NCI-H2107 (cell line): ENCODE data around the gene YARS1.

Experiments
- DNase-seq: peaks from one replicate; lab custom pipeline; 2025; lab: John Stamatoyannopoulos, UW

Gene YARS1

DNA sequence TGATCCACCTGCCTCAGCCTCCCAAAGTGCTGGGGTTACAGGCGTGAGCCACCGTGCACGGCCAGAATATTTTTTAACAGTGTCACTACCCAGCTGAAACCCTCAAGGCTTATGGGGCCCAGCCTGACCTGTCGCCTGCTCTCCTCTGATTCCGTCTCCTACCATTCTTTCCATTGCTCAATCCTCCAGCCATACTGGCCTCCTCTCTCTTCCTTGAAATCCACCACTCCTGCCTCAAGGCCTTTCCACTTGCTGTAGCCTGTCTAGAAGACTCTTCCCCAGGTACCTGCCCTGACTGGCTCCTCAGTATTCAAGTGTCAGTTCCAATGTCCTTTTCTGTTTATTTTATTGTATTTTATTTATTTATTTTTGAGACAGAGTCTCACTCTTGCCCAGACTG, 53.9 kb downstream of the YARS1 start:
- DNase-seq, result no peak

DNA sequence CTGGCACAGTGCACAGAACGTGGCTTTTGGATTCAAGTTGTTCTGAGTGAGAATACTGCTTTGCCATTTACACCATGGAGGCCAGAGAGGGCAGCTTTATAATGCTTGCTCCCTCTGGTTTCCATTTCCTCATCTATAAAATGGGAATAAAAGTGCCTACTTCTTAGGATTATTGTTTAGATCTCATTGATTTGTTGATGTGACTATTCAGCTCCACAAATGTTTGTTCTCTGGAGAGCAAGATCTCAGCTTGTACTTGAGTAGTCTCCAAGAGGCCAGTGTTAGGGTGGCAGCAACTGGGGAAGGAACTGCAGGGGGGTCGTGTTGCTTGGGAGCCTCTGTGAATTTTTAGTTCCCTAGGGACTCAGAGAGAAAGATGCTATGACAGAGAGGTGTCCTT, 55.2 kb downstream of the YARS1 start:
- DNase-seq, result no peak

DNA sequence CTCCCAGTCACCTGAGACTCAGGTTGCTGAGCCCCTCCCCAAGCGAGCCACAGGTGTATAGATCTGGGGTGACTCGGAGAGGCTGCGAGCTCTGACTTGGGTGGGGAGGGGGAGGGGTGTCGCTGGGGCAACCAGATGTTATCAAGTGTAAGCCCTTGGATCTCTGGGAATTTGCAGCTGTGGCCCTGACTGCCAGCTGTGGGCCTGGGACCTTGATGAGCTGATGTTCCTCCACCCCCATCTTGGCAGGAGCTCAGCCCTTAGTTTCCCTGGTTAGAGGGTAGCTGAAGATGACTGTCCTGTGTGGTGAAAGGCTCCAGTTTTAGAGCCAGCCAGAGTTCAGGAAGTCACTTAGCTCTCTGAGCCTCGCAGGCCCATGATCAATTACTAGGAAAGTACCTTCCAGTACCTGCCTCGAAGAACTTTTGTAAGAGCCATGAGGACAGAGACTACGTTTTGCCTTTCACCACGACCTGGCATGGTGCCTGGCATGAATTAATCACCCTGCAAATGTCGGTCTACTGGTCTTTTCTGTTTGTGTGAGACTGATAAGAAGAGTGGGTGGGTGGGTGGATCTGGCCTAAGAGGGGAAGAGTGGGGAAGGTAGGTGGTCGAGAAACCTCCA, 55.8 kb downstream of the YARS1 start:
- no peak for DNase-seq

DNA sequence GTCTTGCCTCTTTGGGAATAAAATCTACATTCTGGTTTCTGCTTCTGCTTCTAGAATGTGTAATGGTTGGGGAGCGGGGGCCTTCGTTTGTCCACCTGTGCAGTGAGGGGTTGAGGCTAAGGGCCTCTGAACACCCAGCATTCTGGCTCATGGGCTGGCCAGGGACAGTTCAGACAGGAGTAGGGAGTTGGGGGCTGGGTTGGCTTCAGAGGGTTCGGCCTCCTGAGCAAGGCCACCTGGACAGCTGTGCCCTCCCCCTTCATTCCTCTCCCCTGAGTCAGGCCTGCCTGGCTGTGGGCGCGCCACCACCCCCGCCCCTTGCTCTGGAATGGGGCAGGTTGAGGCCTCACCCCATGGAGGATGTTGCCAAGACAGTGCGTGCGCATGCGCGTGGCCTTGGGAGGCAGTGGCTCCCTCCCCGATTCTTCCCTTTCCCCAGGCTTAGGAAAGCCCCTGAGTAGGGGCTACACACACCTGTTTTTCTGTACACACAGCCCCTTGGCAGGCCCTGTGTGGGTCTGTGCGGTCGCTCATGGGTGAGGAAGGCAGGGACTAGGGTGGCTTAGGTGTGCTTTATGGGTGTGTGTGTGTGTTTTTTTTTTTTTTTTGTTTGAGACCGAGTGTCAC, 57.0 kb downstream of the YARS1 start:
- DNase-seq, result no peak

DNA sequence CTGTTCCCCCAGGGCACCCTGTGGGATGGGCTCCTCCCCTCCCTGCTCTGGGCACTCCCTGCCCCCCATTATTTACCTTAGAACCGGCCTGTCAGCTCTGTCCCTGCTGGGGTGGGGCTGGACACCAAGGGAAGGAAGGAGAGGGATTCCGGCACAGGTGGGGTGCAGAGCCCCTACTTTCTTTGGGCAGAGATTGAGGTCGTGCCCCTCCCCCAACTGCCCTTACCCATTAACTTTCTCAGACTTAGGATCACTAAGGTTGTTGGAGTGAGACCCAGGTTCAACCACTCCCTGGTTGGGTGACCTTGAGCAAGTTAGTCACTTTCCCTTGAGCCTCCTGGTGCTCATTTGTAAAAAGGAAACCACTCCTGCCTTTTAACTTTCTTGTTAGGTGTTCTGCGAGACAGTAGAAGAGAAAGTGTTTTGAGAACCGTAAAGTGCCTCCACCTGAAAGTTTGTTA, 57.6 kb downstream of the YARS1 start:
- no peak for DNase-seq

DNA sequence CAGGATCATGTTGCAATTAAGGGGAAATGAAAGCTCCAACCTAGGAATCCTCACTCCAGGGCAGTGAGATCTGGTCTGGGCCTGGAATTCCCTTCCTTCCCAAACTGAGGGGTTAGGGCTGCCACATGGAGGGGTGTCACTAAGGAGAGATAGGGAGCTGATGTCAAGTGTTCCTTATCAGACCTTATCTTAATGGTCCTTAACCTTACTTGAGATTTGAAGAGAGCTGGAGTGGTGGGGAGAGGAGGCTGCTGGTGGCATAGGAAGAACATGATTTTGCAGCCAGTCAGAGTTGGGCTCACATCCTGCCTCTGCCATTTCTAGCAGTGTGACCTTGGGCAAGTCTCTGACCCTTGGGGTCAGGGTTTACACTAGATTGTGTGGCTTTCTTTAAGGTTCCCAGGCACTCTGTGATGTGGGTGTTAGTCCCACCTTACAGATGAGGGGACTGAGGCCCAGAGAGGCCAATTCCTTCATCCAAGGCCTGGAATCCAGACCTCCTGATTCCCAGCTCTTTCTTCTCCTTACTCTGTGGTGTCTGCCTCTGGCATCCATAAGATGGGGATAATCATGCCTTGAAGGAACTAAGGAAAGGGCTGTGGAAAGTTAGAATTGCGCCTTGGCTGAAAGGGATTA, 58.2 kb downstream of the YARS1 start:
- DNase-seq, result no peak

DNA sequence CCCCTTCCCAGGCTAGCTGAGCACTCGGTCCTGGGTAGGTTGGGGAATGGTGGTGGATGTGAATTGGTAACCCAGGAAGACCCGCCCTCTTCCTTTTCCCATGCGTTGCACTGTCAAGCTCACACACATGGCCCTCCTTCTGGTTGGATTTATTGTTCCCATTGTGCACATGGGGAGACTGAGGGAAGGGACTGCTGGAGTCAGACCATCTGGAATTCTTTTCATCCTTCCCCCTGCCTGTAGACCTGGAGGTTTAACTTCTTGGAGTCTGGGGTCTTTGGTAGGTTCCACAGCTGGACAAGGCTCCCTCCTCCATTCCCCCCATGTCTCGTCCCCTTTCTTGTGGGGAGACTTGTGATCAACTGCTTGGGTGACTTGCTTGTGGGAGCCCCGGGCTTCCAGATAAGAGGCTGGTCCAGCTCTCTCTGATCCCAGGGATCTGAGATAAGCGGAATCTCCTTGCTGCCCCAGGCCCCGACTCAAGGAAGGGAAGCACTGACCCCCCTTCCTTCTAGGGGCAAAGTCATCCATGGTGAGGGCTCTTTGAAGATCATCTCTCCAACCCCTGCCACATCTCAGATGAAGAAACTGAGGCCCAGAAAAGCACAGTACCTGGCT, 58.9 kb downstream of the YARS1 start:
- no peak for DNase-seq

DNA sequence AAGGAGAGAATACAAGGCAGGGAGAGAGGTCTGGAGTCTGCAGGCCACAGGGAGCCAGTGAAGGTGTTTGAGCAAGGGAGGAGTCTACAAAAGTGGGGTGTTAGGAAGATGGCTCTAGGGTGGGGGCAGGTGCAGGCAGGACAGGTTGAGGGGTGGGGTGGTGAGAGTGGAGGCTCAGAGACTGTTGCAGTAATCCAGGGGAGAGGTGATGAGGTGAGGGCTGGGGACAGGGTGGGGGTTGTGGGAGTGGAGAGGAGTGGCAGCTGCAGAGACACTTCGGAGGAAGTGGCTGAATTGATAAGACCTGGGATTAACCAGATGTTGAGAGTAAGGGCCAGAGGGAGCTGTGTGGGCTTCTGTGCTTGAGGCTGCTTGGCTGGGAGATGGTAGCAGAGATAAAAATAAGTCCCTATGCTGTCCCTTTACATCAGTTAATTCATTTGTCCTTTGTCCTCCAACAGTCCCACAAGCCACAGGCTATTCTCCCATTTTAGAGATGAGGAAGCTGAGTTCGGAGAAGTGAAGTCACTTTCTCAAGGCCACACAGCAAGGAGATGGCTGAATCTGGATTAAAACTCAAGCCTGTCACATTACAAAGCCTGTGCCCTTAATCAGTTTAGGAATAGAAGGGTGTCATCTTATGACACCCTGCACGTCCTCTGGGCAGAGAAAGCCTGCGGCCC, 59.8 kb downstream of the YARS1 start:
- no peak for DNase-seq

DNA sequence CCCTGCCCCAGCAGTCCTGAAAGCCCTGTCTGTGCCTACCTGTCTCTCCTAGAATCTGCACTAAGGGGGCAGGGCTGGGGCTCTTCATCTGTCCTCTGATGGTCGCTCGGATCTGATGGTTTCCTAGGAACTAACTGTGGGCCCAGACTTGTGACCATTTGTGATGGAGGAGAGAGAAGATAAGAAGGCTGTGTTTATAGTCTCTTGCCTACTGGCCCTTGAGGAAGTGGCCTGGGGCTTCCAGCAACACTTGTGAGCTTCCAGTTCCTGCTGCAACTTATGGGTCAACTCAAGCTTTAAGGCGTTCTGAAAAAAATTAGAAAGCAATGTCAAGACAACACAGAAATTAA, 61.4 kb downstream of the YARS1 start:
- DNase-seq, result no peak

DNA sequence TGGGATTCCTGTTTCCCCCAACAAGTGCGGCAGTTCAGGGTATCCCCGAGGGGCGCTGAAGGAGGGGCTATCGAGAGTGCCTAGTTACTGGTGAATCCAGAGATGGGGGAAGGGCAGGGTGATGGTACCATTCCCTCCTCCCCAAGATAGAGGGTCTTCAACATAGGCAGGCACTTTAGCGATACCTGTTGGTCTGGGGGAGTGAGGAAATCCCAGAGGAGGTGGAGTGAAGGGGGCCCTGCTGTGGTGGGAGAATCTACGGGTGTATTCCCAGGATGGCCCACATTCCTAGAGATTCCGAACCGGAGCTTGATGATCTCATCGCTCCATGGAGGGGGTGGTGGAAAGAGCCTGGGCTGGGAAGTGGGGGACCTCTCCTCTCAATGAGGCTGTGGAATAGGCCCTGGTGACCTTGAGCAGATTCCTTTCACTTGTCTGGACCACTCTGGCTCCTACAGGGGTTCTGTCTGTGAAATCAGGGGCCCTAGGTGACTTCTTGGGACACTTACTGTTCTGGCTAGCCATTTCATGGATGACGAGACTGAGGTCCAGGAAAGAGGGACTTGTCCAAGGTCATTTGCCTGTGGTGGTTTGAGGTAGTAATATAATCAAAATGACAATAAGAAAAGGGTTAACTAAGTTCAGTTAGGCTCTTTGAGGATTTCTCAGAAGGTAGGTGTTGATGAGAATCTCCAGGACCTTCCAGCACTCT, 61.9 kb downstream of the YARS1 start:
- no peak for DNase-seq

DNA sequence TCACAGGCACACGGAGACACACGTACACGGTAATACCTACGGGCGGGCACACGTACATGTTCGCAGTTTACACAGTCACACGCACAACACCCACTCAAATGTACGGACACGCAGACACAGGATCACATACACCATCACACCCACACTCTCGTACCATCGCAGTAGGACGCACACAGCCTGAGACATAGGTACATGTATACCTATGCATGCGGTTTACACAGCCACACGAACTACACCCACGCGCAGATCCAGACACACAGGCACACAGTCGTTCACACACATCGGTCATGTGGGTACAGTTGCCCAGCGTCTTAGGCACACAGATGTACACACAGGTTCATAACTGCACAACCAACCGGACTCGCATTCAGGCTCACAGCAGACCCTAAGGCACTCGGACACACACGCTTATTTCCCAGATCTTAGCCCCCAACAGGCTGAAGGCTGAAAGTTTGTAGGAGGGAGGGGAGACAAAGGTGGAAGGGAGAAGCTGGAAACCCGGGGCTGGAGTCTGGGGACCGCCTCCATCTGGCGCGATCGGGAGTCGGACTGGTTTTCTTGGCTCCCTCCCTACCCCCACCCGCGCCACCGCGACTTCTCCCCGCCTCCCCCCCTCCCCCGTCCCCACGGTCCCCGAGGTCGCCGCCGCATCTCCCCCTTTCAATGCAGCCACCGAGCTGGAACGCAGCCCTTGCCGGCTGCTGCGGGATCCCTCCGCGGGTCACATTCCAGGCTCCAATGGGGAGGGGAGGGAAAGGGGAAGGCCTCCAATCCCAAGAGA, 62.7 kb downstream of the YARS1 start:
- DNase-seq, result no peak

DNA sequence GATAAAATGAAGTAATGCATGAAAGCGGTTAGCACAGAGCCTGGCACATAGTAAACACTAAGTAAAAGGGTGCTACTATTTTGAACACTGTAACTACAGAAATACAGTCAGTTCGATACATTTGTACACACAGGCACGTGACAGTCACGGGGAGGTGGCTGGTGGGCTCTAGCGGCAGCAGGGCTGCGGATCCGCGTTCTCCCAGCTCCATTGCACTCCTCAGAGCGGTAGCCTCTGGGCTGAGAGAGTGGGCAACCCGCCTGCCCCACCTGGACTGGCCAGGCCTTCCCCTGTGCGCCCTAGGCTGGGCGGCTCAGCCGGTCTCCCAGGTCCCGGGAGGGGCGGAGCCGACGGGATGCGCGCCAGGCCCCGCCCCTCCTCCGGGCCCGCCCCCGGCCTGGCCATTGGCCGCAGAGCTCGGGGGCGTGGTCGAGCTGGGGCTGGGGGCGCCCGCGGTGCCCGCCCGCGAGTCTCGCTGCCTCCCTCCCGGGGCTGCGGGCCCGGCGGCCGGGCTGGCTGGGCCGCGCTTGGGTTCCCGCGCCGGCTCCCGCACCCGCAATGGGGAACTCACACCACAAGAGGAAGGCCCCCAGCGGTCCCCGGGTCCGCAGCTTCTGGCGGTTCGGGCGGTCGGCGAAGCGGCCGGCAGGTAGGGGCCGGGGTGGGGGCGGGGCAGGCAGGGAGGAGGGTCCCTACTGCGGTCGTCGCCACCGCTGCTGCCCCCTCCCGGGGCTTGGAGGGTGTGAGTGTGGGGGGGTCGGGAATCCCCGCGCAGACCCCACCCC, 63.4 kb downstream of the YARS1 start:
- peak; percentile 50 for DNase-seq

DNA sequence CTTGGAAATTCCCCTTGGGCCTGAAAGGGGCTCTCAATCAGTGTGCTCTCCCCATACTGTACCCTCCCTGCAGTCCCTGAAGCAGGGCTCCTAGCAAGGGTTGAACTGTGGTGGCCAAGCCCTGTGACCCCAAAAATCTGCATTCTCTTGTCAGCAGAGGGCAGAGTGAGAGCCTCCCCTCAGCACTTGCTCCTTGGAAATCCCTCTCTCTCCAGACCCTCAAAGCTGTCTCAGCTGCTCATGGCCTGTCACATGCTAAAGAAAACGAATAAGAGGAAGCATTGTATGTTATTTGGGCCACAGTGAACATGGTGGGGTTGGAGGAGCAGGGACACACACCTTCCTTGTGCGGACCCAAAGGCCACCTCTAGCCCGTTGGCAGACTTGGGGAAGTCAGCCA, 67.4 kb downstream of the YARS1 start:
- no peak for DNase-seq

DNA sequence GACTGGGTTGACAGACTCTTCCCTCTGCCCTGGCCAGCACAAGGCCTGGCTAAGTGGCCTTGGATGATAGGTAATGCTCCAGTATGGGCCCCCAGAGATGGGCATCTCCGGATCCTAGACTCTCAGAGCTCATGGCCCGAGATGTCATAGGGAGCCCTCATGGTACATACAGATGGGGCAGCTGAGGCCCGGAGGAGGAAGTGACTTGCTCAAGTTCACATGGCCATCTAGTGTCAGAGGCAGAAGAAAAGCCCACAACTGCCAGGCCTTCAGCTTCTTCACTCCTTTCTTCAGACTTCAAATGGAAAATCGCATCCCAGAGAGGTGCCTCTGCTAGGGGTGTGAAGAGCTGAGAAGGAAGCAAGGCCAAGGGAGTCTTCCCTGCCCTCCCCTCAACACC, 67.8 kb downstream of the YARS1 start:
- DNase-seq, result no peak

DNA sequence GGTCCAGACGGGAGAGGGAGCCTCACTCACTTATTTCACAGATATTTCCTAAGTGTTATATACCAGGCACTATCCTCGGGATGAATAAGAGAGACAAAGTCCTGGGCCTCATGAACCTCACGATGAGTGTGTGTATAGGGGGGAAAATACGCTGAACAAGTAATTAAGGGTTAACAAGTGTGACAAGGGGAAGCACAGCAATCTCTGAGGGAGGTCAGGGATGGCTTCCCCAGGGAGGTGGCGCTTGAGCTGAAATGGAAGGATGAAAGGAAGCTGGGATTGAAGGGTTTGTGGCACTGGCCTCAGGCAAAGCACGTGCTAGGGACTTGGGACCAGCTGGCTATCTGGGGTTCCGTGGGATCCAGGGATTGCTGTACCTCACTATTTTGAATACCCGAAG, 68.2 kb downstream of the YARS1 start:
- no peak for DNase-seq

DNA sequence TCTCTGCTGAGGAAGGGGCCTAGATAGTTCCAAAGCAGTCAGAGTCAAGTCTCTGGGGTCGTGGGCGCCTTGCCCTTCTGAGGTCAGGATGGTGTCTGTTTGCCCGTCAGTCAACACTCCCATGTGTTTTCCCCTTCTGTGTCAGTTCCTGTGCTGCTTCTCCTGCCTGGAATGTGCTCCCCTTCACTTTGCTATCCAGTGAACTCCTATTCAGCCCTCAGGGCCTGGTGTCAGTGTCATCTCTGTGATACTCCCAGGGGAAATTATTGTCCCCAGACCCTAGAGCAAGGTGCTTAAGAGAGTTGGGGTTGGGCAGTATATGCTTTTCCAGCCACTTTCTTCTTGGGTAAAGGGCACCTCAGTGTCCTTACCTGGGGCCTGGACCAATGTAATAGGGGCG, 68.8 kb downstream of the YARS1 start:
- DNase-seq, result no peak

DNA sequence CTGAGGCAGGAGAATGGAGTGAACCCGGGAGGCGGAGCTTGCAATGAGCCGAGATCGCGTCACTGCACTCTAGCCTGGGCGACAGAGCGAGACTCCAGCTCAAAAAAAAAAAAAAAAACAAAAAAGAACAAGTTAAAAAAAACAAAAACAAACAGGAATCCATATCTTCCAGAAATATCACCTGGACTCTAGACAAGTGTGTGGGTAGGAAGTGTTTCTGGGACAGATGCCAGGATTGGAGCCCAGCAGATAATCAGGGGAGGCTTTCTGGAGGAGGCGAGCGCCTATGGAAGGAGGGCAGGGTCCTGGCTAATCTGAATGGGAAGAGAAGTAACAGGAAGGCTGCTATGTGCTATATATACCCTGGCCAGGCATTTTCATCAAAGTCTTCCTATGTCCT, 71.0 kb downstream of the YARS1 start:
- no peak for DNase-seq

DNA sequence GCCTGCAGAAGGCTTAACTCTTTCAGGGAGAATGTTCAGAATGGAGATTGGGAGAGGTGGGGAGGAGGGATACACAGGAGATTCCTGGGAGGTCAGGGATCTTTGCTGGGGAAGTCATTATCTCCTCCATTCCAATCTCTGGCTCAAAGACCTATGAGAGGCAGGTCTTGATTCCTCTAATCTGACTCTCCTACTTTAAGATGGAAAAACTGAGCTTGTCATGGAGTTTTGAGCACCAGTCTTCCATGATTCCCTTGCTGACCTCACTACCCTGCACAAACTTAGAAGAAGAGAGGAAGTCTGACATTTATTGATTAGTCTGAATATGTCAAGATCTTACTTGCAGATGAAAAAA, 73.1 kb downstream of the YARS1 start:
- DNase-seq, result no peak

DNA sequence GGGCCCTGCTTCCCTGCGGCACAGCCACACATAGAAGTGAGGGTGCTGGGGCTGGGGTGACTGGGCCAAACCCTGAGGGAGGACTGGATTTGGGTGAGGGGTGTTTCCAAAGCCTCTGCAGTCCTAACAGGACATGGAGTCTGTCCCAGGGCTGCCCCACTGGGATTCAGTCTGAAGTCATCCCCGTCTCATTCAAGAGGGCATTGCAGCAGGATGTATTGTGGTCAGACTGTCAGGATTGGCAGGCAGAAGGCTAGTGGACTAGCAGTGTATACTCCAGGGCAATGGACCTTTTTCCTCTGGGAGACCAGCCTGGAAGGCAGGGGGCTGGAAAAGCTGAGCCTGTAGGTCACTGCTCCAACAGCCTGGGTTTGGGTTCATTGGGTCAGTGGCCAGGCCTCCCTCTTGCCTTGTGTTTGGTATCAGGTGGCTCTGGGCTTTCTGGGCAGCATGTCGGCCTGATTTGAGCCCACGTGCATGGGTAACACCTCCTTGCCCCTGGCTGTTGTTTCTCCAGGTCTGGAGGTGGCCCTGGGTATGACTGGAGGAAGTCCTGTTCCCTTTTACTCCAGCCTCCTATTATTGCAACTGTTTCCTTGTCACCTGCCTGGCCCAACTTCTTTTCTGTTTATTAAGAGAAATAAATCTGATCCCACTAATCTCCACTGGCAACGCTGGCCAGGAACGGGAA, 73.6 kb downstream of the YARS1 start:
- DNase-seq, result no peak

DNA sequence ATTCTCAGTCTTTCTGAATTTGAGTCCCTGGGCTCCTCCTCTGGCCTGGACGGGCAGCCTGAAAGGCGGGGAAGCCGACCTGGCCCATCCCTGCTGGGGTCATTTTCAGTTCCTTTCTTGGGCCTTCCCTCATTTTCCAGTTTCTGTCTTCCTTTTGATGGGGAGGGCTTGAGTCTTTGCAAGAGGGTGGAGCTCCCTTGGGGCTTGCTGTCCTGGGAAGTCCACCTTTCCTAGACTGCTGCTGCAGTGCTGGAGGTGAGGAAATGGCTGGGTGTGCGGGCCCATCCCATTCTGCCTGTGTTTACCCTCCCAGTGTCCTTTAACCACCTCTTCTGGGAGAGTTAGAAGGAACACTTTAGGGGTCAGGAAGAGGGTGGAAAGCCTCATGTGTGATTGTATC, 74.2 kb downstream of the YARS1 start:
- no peak for DNase-seq
